Upper lobe of left lung (tissue), 6 donors: Measurements from ENCODE around the gene ZBTB5. TPM values are rescaled to one million over a fixed set of nuclear protein-coding genes. Genes with fewer than 3 reads are reported as not detected.
"Not testable (repeated sequence)": the region's sequence is repeated elsewhere in the genome, so short reads cannot be mapped to it uniquely, and the experiment has no call there.

ENCODE experiments used
- ATAC-seq, 2 donors: fragments of 200-7000 bp; cut with Tn5 transposase; one replicate each; pipeline ENCODE4 v1.9.1; 2022; ENCODE audit warnings: mild to moderate bottlenecking in 2 of 2, moderate library complexity in 2 of 2; ENCODE audit not compliant: low FRiP score in 2 of 2
- DNase-seq, 2 donors: peaks; one replicate each; pipeline ENCODE4 v3.0.0-alpha.2; 2019 to 2020
- H3K27ac ChIP-seq, 4 donors: fragments of 200-600 bp; sonication (generic); one replicate each; pipeline ENCODE4 v1.5.1; 2016 to 2019
- H3K27me3 ChIP-seq, 4 donors: fragments of 200-600 bp; sonication (generic); one replicate each; pipeline ENCODE4 v1.5.1; 2017 to 2019
- H3K36me3 ChIP-seq, 4 donors: fragments of 200-600 bp; sonication (generic); one replicate each; pipeline ENCODE4 v1.5.1; 2016 to 2019
- H3K4me1 ChIP-seq, 4 donors: fragments of 200-600 bp; sonication (generic); one replicate each; pipeline ENCODE4 v1.5.1; 2018 to 2019
- H3K4me3 ChIP-seq, 4 donors: fragments of 200-600 bp; sonication (generic); one replicate each; pipeline ENCODE4 v1.5.1; 2017 to 2019; ENCODE audit warnings: mild to moderate bottlenecking in 2 of 4, moderate library complexity in 1 of 4
- H3K9me3 ChIP-seq, 4 donors: fragments of 200-600 bp; sonication (generic); one replicate each; pipeline ENCODE4 v1.5.1; 2018 to 2019
- EP300 ChIP-seq, 4 donors: sonication (generic); formaldehyde crosslinking; IDR thresholded peaks; one replicate each; pipeline ENCODE4 v1.5.1; 2017; ENCODE audit warnings: antibody characterized with exemption in 4 of 4, control low read depth in 2 of 4
- POLR2A ChIP-seq, 4 donors: fragments of 450-650 bp; IDR thresholded peaks; one replicate each; pipeline ENCODE4 v1.5.1; 2016 to 2017; ENCODE audit warnings: antibody characterized with exemption in 4 of 4, mild to moderate bottlenecking in 2 of 4
- POLR2AphosphoS5 ChIP-seq, 2 donors: sonication (generic); formaldehyde crosslinking; IDR thresholded peaks; one replicate each; pipeline ENCODE4 v1.5.1; 2017; ENCODE audit warnings: antibody characterized with exemption in 2 of 2
- WGBS, 2 donors: methylation state at CpG; one replicate each; pipeline ENCODE4 v1.1.5; 2017 to 2018; 5-methylcytosine and 5-hydroxymethylcytosine counted together
- total RNA-seq, 6 donors: library from RNA; depleted of rRNA in 4 of 6; stranded (reverse); fragments of >200 nt in 4 of 6; gene quantifications; one replicate each; pipeline versions ENCODE4 v1.1.0 to v1.2.1, GENCODE V29; 2016 to 2021
- TF ChIP-seq, protein P1 (sequence below), 6 experiments: fragments of 450-650 bp in 4 of 6; fragments of 200-600 bp in 2 of 6; sonication (generic) in 2 of 6; IDR thresholded peaks; one replicate each; pipeline ENCODE4 v1.5.1; 2016 to 2019; ENCODE audit warnings: antibody characterized with exemption in 6 of 6
- donor health status: DM: no; HTN: no; CAD: no; lungs with moderate emphysema.
- donor health status: DM: no; HTN: yes; CAD: no; lungs with severe emphysema.

The ZBTB5 gene
- total RNA-seq, 6 donors from 2014 or later: 7.9 to 15.0 (median 10.0) TPM

DNA sequence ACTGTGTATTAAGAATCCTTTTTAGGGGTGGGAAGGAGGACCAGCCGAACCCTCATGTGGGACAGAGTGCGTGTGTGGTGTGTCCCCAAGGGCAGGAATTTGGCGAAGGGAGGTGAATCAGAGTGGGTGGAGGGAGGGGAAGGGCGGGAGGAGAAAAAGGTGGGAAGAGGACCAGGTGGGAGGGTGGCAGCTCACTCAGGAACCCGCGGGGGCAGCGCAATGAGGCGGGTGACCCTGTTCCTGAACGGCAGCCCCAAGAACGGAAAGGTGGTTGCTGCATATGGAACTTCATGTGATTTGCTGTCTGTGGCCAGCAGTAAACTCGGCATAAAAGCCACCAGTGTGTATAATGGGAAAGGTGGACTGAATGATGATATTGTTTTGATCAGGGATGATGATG is 11.7 kb upstream of the ZBTB5 start:
- no peaks in the 10 kb centered on the region for H3K27me3 ChIP-seq
- no peaks in the 10 kb centered on the region for H3K36me3 ChIP-seq
- H3K4me1 ChIP-seq: peaks cover 0 to 11% (median 4%) of the 10 kb centered on the region in 4 donors
- DNase-seq: no peak
- no peak overlapping the region for H3K4me3 ChIP-seq
- H3K27ac ChIP-seq: no peak overlapping the region
- no peak for ATAC-seq
- WGBS, 2 donors: 75 to 81% methylated on average over 11 of the region's 11 CpGs
- H3K9me3 ChIP-seq: peaks cover 0 to 5% (median 2%) of the 10 kb centered on the region in 4 donors
- no peak for TF ChIP-seq POLR2A (IDR thresholded peaks at IDR 0.05)
- TF ChIP-seq POLR2AphosphoS5 (IDR thresholded peaks at IDR 0.05): no peak
- TF ChIP-seq EP300 (IDR thresholded peaks at IDR 0.05): no peak
- TF ChIP-seq, protein P1, sequence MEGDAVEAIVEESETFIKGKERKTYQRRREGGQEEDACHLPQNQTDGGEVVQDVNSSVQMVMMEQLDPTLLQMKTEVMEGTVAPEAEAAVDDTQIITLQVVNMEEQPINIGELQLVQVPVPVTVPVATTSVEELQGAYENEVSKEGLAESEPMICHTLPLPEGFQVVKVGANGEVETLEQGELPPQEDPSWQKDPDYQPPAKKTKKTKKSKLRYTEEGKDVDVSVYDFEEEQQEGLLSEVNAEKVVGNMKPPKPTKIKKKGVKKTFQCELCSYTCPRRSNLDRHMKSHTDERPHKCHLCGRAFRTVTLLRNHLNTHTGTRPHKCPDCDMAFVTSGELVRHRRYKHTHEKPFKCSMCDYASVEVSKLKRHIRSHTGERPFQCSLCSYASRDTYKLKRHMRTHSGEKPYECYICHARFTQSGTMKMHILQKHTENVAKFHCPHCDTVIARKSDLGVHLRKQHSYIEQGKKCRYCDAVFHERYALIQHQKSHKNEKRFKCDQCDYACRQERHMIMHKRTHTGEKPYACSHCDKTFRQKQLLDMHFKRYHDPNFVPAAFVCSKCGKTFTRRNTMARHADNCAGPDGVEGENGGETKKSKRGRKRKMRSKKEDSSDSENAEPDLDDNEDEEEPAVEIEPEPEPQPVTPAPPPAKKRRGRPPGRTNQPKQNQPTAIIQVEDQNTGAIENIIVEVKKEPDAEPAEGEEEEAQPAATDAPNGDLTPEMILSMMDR (IDR thresholded peaks at IDR 0.05): no peak

DNA sequence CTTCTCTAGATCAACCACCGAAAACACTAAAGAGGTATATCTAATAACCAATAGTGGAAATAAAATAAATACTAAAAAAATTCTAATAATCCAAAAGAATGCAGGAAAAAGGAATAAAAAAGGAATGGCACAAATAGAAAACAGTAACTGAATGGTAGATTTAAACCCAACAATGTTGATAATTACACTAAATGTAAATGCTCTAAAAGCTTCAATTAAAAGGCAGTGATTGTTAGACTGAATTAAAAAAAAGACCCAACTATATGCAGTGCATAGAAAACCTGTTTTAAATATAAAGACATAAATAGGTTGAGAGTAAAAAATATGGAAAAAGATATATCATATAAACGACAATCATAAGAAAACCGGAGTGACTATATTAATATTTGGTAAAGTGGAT is 9.2 kb upstream of the ZBTB5 start:
- no peak overlapping the region for H3K4me3 ChIP-seq
- H3K36me3 ChIP-seq: no peaks in the 10 kb centered on the region
- ATAC-seq (no peak), DNase-seq (no peak)
- H3K9me3 ChIP-seq: peaks cover 0 to 5% (median 2%) of the 10 kb centered on the region in 4 donors
- peaks cover 0 to 14% (median 4%) of the 10 kb centered on the region in 4 donors for H3K4me1 ChIP-seq
- TF ChIP-seq POLR2A (IDR thresholded peaks at IDR 0.05) (no peak), EP300 (IDR thresholded peaks at IDR 0.05) (no peak), POLR2AphosphoS5 (IDR thresholded peaks at IDR 0.05) (no peak)
- TF ChIP-seq, protein P1 (IDR thresholded peaks at IDR 0.05): no peak
- H3K27me3 ChIP-seq: no peaks in the 10 kb centered on the region
- H3K27ac ChIP-seq: no peak overlapping the region
- WGBS, 2 donors: 96% methylated on average over 3 of the region's 3 CpGs

DNA sequence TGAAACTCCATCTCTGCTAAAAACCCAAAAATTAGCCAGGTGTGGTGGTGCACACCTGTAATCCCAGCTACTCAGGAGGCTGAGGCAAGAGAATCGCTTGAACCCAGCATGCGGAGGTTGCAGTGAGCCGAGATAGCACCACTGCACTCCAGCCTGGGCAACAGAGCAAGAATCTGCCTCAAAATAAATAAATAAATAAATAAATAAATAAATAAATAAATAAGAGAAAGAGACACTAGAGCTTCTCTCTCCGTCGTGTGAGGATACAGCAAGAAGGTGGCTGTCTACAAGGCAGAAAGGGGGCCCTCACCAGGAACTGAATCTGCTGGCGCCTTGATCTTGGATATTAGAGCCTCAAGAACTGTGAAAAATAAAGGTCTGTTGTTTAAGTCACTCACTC is 8.7 kb upstream of the ZBTB5 start:
- not testable (repeated sequence) for DNase-seq, H3K36me3 ChIP-seq

DNA sequence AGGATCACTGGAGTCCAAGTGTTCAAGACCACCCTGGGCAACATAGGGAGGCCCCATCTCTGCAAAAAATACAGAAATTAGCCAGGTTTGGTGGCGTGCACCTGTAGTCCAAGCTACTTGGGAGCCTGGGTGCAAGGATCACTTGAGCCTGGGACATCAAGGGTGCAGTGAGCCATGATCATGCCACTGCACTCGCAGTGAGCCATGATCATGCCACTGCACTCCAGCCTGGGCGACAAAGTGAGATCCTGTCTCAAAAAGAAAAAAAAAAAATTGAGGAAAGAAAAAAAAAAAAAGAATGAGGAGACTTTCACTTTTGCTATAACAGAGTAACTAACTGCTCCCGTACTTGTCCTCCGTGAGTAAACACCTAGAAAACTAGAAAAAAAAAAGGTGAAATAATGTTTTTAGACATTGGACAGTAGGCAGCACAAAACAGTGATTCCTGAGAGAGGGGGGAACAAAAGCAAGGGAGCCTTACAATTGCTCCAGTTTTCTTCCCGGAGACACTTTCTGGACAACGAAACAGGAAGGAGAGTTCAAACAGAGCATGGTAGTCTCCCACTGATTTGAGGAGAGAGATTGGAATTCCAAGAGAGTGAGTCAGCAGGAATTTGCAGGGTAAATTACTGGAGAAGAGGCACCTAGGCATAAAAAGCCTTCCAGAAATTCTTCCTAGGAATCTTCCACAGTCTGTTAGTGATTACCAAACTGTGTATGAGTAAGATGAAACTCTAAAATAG is 6.9 kb upstream of the ZBTB5 start:
- H3K4me1 ChIP-seq: peaks cover 0 to 14% (median 4%) of the 10 kb centered on the region in 4 donors
- H3K9me3 ChIP-seq: peaks cover 0 to 5% (median 2%) of the 10 kb centered on the region in 4 donors
- no peaks in the 10 kb centered on the region for H3K36me3 ChIP-seq
- H3K27me3 ChIP-seq: no peaks in the 10 kb centered on the region
- no peak for DNase-seq
- 18 to 24% methylated on average over 7 of the region's 7 CpGs for WGBS, 2 donors
- ATAC-seq: peak; percentile 58 to 88
- H3K27ac ChIP-seq: peak overlapping the region; percentile 72 to 87 (median 80)
- no peak for TF ChIP-seq POLR2AphosphoS5 (IDR thresholded peaks at IDR 0.05)
- TF ChIP-seq, protein P1 (IDR thresholded peaks at IDR 0.05): no peak
- peak in 1 of 4 donors; percentile 15 for TF ChIP-seq POLR2A (IDR thresholded peaks at IDR 0.05)
- peak overlapping the region in 3 of 4 donors; percentile 30 to 44 (median 42) for H3K4me3 ChIP-seq

More for the DNA sequence above, 8.7 kb upstream of the ZBTB5 start:
- not testable (repeated sequence) for H3K27ac ChIP-seq, H3K9me3 ChIP-seq, H3K27me3 ChIP-seq, H3K4me3 ChIP-seq, ATAC-seq
- H3K4me1 ChIP-seq: peaks cover 0 to 14% (median 4%) of the 10 kb centered on the region in 4 donors
- WGBS, 2 donors: 66% methylated on average over 6 of the region's 6 CpGs

DNA sequence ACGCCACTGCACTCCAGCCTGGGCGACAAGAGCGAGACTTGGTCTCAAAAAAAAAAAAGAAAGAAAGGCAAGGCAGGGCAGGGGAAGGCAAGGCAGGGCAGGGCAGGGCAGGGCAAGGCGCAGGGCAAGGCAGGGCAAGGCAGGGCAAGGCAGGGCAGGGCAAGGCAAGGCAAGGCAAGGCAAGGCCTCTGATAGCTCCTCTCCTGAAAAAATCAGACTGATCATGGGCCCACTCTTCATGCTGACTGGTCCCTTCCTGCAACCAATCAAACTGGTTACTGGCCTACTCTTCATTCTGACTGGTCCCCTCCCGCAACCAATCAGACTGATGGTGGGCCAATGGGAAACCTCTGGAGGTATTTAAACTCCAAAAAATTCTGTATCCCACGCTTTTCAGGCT is 3.4 kb upstream of the ZBTB5 start:
- TF ChIP-seq, protein P1 (IDR thresholded peaks at IDR 0.05): no peak
- TF ChIP-seq POLR2A (IDR thresholded peaks at IDR 0.05): no peak
- TF ChIP-seq EP300 (IDR thresholded peaks at IDR 0.05): no peak
- no peak for TF ChIP-seq POLR2AphosphoS5 (IDR thresholded peaks at IDR 0.05)
- Histone ChIP-seq H3K27ac (no peak overlapping the region), H3K9me3 (no peaks in the 10 kb centered on the region), H3K4me3 (no peak overlapping the region), H3K36me3 (no peaks in the 10 kb centered on the region), H3K4me1 (peaks cover 10 to 34% (median 13%) of the 10 kb centered on the region in 4 donors), H3K27me3 (no peaks in the 10 kb centered on the region)
- no peak for ATAC-seq
- WGBS, 2 donors: 94 to 95% methylated on average over 6 of the region's 6 CpGs
- peak in 1 of 2 donors; percentile 25 for DNase-seq

DNA sequence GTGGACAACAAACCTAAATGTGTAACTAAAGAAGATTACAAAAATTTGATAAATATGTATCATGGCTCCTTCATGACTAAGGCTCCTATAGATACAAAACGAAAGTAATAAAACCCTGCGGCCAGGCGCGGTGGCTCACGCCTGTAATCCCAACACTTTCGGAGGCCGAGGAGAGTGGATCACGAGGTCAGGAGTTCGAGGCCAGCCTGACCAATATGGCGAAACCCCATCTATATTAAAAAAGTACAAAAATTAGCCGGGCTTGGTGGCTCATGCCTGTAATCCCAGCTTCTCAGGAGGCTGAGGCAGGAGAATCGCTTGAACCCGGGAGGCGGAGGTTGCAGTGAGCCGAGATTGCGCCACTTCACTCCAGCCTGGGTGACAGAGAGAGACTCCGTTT is 2.3 kb upstream of the ZBTB5 start:
- H3K27me3 ChIP-seq: not testable (repeated sequence)

More for the DNA sequence above, 2.3 kb upstream of the ZBTB5 start:
- not testable (repeated sequence) for H3K9me3 ChIP-seq, H3K27ac ChIP-seq, H3K4me3 ChIP-seq, ATAC-seq, H3K36me3 ChIP-seq
- DNase-seq: peak in 1 of 2 donors; percentile 15
- H3K4me1 ChIP-seq: peaks cover 16 to 40% (median 18%) of the 10 kb centered on the region in 4 donors
- 94 to 96% methylated on average over 17 of the region's 17 CpGs for WGBS, 2 donors
